HG03045 (cell line): Measurements from ENCODE around the gene ZBTB16.
"Not testable (repeated sequence)": the region's sequence is repeated elsewhere in the genome, so short reads cannot be mapped to it uniquely, and the experiment has no call there.

Experiments used
- ATAC-seq: cut with Tn5 transposase; IDR thresholded peaks from one replicate; pipeline ENCODE4 v1.9.1; 2021; ENCODE audit warnings: mild to moderate bottlenecking, moderate library complexity; ENCODE audit not compliant: unreplicated experiment

Gene ZBTB16

GRCh38 chr11:114040706-114041211 lies 18.8 kb upstream of the ZBTB16 start:
- no peak for ATAC-seq

- no peak for ATAC-seq
These were observed 17.3 kb upstream of the ZBTB16 start for GRCh38 chr11:114042234-114042633.

GRCh38 chr11:114044042-114044871 lies 15.3 kb upstream of the ZBTB16 start:
- no peak for ATAC-seq

- ATAC-seq = no peak
These were observed 12.2 kb upstream of the ZBTB16 start for GRCh38 chr11:114047327-114047726.

- ATAC-seq = no peak
These were observed 10.5 kb upstream of the ZBTB16 start for GRCh38 chr11:114049050-114049449.

- ATAC-seq = not testable (repeated sequence)
These were observed 9.7 kb upstream of the ZBTB16 start for GRCh38 chr11:114049766-114050165.

GRCh38 chr11:114050258-114050927 lies 9.1 kb upstream of the ZBTB16 start:
- ATAC-seq = no peak

GRCh38 chr11:114051558-114051957 lies 8.0 kb upstream of the ZBTB16 start:
- no peak for ATAC-seq

- ATAC-seq = no peak
These were observed 7.4 kb upstream of the ZBTB16 start for GRCh38 chr11:114052160-114052559.

GRCh38 chr11:114053406-114053805 lies 6.1 kb upstream of the ZBTB16 start:
- ATAC-seq = no peak

- ATAC-seq = no peak
These were observed 4.7 kb upstream of the ZBTB16 start for GRCh38 chr11:114054806-114055205.

GRCh38 chr11:114056409-114056808 lies 3.1 kb upstream of the ZBTB16 start:
- ATAC-seq = no peak

- ATAC-seq = no peak
These were observed 2.4 kb upstream of the ZBTB16 start for GRCh38 chr11:114057147-114057546.

- no peak for ATAC-seq
These were observed 1.9 kb upstream of the ZBTB16 start for GRCh38 chr11:114057605-114058004.

GRCh38 chr11:114058026-114058706 lies 1.3 kb upstream of the ZBTB16 start:
- ATAC-seq = no peak

- ATAC-seq = no peak
These were observed 637 bp upstream of the ZBTB16 start for GRCh38 chr11:114058871-114059277.

GRCh38 chr11:114059984-114060391 lies 477 bp downstream of the ZBTB16 start:
- no peak for ATAC-seq

GRCh38 chr11:114060392-114061047 lies 1.0 kb downstream of the ZBTB16 start:
- no peak for ATAC-seq

- no peak for ATAC-seq
These were observed 1.7 kb downstream of the ZBTB16 start for GRCh38 chr11:114061048-114061680.

- no peak for ATAC-seq
These were observed 2.2 kb downstream of the ZBTB16 start for GRCh38 chr11:114061681-114062049.

GRCh38 chr11:114062272-114062671 lies 2.8 kb downstream of the ZBTB16 start:
- no peak for ATAC-seq
